Measurements from ENCODE around the gene CLCF1.

Gene CLCF1

GRCh38 chr11:67372993-67373647 lies at the start of gene CLCF1:
Gene CLCF1, minus strand, starts transcription at chr11:67373598. Its CDS starts 59 bp downstream, at chr11:67373539.
- no peak for DNase-seq

GRCh38 chr11:67422891-67423290 lies 49.5 kb upstream of the CLCF1 start:
- DNase-seq: no peak

- DNase-seq: no peak
These were observed 48.1 kb upstream of the CLCF1 start for GRCh38 chr11:67421430-67422031.

GRCh38 chr11:67420646-67421429 lies 47.4 kb upstream of the CLCF1 start:
- peak; percentile 100 for DNase-seq

- DNase-seq: peak; percentile 65
These were observed 46.8 kb upstream of the CLCF1 start for GRCh38 chr11:67420147-67420645.

GRCh38 chr11:67419325-67420049 lies 46.1 kb upstream of the CLCF1 start:
- peak; percentile 63 for DNase-seq

- DNase-seq: peak; percentile 71
These were observed 45.3 kb upstream of the CLCF1 start for GRCh38 chr11:67418476-67419281.

GRCh38 chr11:67417425-67417824 lies 44.0 kb upstream of the CLCF1 start:
- no peak for DNase-seq

GRCh38 chr11:67416416-67417335 lies 43.3 kb upstream of the CLCF1 start:
- DNase-seq: peak; percentile 67

GRCh38 chr11:67415501-67416304 lies 42.3 kb upstream of the CLCF1 start, which contains the start of gene CARNS1:
Gene CARNS1, plus strand, starts transcription at chr11:67415678. Its CDS starts 522 bp downstream, at chr11:67416200.
- no peak for DNase-seq

GRCh38 chr11:67413266-67413849 lies 40.0 kb upstream of the CLCF1 start:
- no peak for DNase-seq

- no peak for DNase-seq
These were observed 39.2 kb upstream of the CLCF1 start for GRCh38 chr11:67412495-67413179.

GRCh38 chr11:67411785-67412152 lies 38.4 kb upstream of the CLCF1 start:
- DNase-seq: no peak

GRCh38 chr11:67410984-67411784 lies 37.8 kb upstream of the CLCF1 start:
- no peak for DNase-seq

GRCh38 chr11:67410369-67410831 lies 37.0 kb upstream of the CLCF1 start:
- DNase-seq: no peak

GRCh38 chr11:67409781-67410368 lies 36.5 kb upstream of the CLCF1 start:
- DNase-seq: no peak

- DNase-seq: peak; percentile 86
These were observed 35.9 kb upstream of the CLCF1 start for GRCh38 chr11:67409261-67409666.

All from activated CD8-positive, alpha-beta memory T cell treated with anti-CD3 and anti-CD28 coated beads, Interleukin-2, amount 50 U/mL, for 48 hours (primary cell).